SK-N-SH treated with all-trans-retinoic acid at 6 μM for 48 hours (cell line): ENCODE results near the gene SYNGR1.
"Not testable (repeated sequence)": the region's sequence is repeated elsewhere in the genome, so short reads cannot be mapped to it uniquely, and the experiment has no call there.

Experiments
- ATAC-seq: fragments of 200-7000 bp; cut with Tn5 transposase; 3 replicates; pipeline ENCODE4 v1.9.1; 2020; ENCODE audit warnings: mild to moderate bottlenecking, moderate library complexity
- ARNTL ChIP-seq: fragments of 450-650 bp; formaldehyde crosslinking; IDR thresholded peaks from 2 replicates; pipeline ENCODE4 v1.5.0; 2020; ENCODE audit warnings: low read depth, mild to moderate bottlenecking, moderate library complexity, borderline replicate concordance
- BACH2 ChIP-seq: fragments of 250-450 bp; sonication (Bioruptor Pico); IDR thresholded peaks from 2 replicates; pipeline ENCODE4 v1.9.0; 2021; ENCODE audit warnings: mild to moderate bottlenecking, borderline replicate concordance
- CREB5 ChIP-seq: fragments of 250-450 bp; sonication (Bioruptor Pico); IDR thresholded peaks from 2 replicates; pipeline ENCODE4 v1.5.1; 2020; ENCODE audit warnings: low read depth, mild to moderate bottlenecking, moderate library complexity
- CSDC2 ChIP-seq: fragments of 250-450 bp; sonication (Bioruptor Pico); IDR thresholded peaks from 2 replicates; pipeline ENCODE4 v1.5.0; 2020; ENCODE audit warnings: mild to moderate bottlenecking, moderate library complexity
- CSRNP3 ChIP-seq: fragments of 250-450 bp; sonication (Bioruptor Pico); IDR thresholded peaks from 2 replicates; pipeline ENCODE4 v1.5.1; 2021; ENCODE audit warnings: mild to moderate bottlenecking, moderate library complexity
- ESRRG ChIP-seq: fragments of 250-450 bp; sonication (Bioruptor Pico); IDR thresholded peaks from 2 replicates; pipeline ENCODE4 v1.6.1; 2021; ENCODE audit warnings: mild to moderate bottlenecking
- GLIS3 ChIP-seq: fragments of 250-450 bp; sonication (Bioruptor Pico); IDR thresholded peaks from 2 replicates; pipeline ENCODE4 v1.5.0; 2020; ENCODE audit warnings: mild to moderate bottlenecking, moderate library complexity
- OSR1 ChIP-seq: fragments of 250-450 bp; sonication (Bioruptor Pico); IDR thresholded peaks from 2 replicates; pipeline ENCODE4 v1.8.0; 2022; ENCODE audit warnings: moderate library complexity, mild to moderate bottlenecking, inconsistent platforms
- RARB ChIP-seq: fragments of 250-450 bp; sonication (Bioruptor Pico); IDR thresholded peaks from 2 replicates; pipeline ENCODE4 v1.8.0; 2021; ENCODE audit warnings: mild to moderate bottlenecking, moderate library complexity
- SNAI2 ChIP-seq: fragments of 250-450 bp; sonication (Bioruptor Pico); IDR thresholded peaks from 2 replicates; pipeline ENCODE4 v1.5.0; 2020; ENCODE audit warnings: mild to moderate bottlenecking, moderate library complexity
- TCF4 ChIP-seq: fragments of 250-450 bp; sonication (Bioruptor Pico); IDR thresholded peaks from 2 replicates; pipeline ENCODE4 v1.8.0; 2021; ENCODE audit warnings: mild to moderate bottlenecking, moderate library complexity, borderline replicate concordance
- TOX ChIP-seq: fragments of 250-450 bp; sonication (Bioruptor Pico); IDR thresholded peaks from 2 replicates; pipeline ENCODE4 v1.8.0; 2021; ENCODE audit warnings: mild to moderate bottlenecking, moderate library complexity, borderline replicate concordance
- ZC3H10 ChIP-seq: fragments of 250-450 bp; sonication (Bioruptor Pico); IDR thresholded peaks from 2 replicates; pipeline ENCODE4 v1.5.1; 2021; ENCODE audit warnings: mild to moderate bottlenecking, moderate library complexity
- ZFP30 ChIP-seq: fragments of 450-650 bp; formaldehyde crosslinking; IDR thresholded peaks from 2 replicates; pipeline ENCODE4 v1.5.0; 2022; ENCODE audit warnings: mild to moderate bottlenecking, moderate library complexity
- ZNF565 ChIP-seq: fragments of 450-650 bp; formaldehyde crosslinking; conservative IDR thresholded peaks from 2 replicates; pipeline ENCODE4 v1.5.0; 2020; ENCODE audit warnings: low read depth, mild to moderate bottlenecking, moderate library complexity
- ZNF70 ChIP-seq: fragments of 450-650 bp; formaldehyde crosslinking; IDR thresholded peaks from 2 replicates; pipeline ENCODE4 v1.5.0; 2020; ENCODE audit warnings: mild to moderate bottlenecking, moderate library complexity
- ZNF8 ChIP-seq: fragments of 450-650 bp; formaldehyde crosslinking; IDR thresholded peaks from 2 replicates; pipeline ENCODE4 v1.5.0; 2020; ENCODE audit warnings: mild to moderate bottlenecking, moderate library complexity
- TF ChIP-seq, protein P1 (sequence below): fragments of 250-450 bp; sonication (Bioruptor Pico); IDR thresholded peaks from 2 replicates; pipeline ENCODE4 v1.5.0; 2020; ENCODE audit warnings: mild to moderate bottlenecking, moderate library complexity
- TF ChIP-seq, protein P2 (sequence below): fragments of 250-450 bp; sonication (Bioruptor Pico); IDR thresholded peaks from 2 replicates; pipeline ENCODE4 v1.8.0; 2021; ENCODE audit warnings: low read depth, mild to moderate bottlenecking, moderate library complexity, borderline replicate concordance

The SYNGR1 gene

DNA sequence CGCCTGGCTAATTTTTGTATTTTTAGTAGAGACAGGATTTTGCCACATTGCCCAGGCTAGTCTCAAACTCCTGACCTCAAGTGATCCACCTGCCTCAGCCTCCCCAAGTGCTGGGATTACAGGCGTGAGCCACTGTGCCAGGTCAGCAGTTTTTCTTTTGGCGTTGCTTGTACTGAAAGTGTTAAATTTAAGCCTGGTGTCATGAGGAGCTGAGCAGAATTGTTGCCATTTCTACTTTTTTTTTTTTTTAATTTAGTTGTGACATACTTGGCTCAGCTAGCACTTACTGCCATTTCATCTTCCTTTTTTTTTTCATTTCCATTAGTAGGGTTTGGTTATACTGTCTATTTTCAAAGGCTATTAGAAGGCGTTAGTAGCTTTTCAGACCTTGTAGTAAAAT is 60.5 kb downstream of the SYNGR1 start (continued):
- no peak for TF ChIP-seq ZC3H10 (CRISPR knock-in tag)
- TF ChIP-seq ESRRG, result no peak
- no peak for TF ChIP-seq ZNF565 (CRISPR knock-in tag)
- TF ChIP-seq, all 23 proteins: peak for 0

DNA sequence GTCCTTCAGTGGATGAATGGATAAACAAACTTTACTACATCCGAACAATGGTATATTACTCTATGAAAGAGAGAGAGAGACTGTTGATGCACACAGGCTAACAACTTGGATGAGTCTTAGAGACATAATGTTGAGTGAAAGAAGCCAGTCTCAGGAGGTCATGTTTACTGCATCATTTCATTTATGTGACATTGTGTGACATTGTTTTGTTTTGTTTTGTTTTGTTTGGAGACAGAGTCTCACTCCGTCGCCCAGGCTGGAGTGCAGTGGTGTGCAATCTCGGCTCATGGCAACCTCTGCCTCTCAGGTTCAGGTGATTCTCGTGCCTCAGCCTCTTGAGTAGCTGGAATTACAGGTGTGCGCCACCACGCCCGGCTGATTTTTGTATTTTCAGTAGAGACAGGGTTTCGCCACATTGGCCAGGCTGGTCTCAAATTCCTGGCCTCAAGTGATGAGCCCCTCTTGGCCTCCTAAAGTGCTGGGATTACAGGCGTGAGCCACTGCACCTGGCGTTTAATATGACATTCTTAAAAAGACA is 62.1 kb downstream of the SYNGR1 start:
- not testable (repeated sequence) for ATAC-seq

DNA sequence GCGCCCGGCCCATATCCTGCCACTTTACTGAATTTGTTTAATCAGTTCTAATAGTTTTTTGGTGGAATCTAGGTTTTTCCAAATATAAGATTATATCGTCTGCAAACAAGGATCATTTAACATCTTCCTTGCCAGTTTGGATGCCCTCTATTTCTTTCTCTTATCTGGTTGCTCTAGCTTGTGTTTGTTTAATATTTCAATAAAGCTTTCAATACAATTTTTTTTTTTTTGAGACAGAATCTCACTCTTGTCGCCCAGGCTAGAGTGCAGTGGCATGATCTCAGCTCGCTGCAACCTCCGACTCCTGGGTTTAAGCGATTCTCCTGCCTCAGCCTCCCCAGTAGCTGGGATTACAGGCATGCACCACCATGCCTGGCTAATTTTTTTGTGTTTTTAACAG is 63.4 kb downstream of the SYNGR1 start:
- not testable (repeated sequence) for ATAC-seq

- ATAC-seq, result no peak
- TF ChIP-seq ZNF565 (CRISPR knock-in tag) (no peak), TOX (CRISPR knock-in tag) (no peak), RARB (CRISPR knock-in tag) (no peak), GLIS3 (no peak), CSDC2 (CRISPR knock-in tag) (no peak), ZNF8 (CRISPR knock-in tag) (no peak), CREB5 (CRISPR knock-in tag) (no peak), ARNTL (no peak), ZNF70 (CRISPR knock-in tag) (no peak), TCF4 (CRISPR knock-in tag) (no peak), SNAI2 (no peak)
- TF ChIP-seq, protein P1, sequence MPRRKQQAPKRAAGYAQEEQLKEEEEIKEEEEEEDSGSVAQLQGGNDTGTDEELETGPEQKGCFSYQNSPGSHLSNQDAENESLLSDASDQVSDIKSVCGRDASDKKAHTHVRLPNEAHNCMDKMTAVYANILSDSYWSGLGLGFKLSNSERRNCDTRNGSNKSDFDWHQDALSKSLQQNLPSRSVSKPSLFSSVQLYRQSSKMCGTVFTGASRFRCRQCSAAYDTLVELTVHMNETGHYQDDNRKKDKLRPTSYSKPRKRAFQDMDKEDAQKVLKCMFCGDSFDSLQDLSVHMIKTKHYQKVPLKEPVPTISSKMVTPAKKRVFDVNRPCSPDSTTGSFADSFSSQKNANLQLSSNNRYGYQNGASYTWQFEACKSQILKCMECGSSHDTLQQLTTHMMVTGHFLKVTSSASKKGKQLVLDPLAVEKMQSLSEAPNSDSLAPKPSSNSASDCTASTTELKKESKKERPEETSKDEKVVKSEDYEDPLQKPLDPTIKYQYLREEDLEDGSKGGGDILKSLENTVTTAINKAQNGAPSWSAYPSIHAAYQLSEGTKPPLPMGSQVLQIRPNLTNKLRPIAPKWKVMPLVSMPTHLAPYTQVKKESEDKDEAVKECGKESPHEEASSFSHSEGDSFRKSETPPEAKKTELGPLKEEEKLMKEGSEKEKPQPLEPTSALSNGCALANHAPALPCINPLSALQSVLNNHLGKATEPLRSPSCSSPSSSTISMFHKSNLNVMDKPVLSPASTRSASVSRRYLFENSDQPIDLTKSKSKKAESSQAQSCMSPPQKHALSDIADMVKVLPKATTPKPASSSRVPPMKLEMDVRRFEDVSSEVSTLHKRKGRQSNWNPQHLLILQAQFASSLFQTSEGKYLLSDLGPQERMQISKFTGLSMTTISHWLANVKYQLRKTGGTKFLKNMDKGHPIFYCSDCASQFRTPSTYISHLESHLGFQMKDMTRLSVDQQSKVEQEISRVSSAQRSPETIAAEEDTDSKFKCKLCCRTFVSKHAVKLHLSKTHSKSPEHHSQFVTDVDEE (CRISPR knock-in tag), result no peak
Measured at GRCh38 chr22:39414377-39414776, 64.6 kb downstream of the SYNGR1 start.

DNA sequence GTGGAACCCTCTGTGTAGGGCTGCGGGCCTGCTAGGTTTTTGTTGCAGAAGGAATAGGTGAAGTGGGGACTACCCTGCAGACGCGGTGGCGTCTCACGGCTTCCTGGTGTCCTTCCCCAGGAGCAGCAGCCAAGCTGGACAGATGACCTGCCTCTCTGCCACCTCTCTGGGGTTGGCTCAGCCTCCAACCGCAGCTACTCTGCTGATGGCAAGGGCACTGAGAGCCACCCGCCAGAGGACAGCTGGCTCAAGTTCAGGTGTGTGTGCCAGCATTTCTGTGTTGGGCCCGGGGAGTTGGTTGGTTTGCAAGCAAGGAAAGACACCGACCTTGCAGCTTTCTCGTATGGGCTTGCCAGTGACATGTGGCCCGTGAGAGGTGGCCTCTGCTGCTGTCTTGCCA is 65.1 kb downstream of the SYNGR1 start:
- ATAC-seq, result no peak
- TF ChIP-seq TCF4 (CRISPR knock-in tag), result no peak
- no peak for TF ChIP-seq ZFP30 (CRISPR knock-in tag)
- TF ChIP-seq ARNTL, result no peak
- no peak for TF ChIP-seq ZNF565 (CRISPR knock-in tag)
- TF ChIP-seq OSR1 (CRISPR knock-in tag), result no peak
- TF ChIP-seq BACH2, result no peak
- no peak for TF ChIP-seq ZC3H10 (CRISPR knock-in tag)
- no peak for TF ChIP-seq CSRNP3
- TF ChIP-seq TOX (CRISPR knock-in tag), result no peak
- TF ChIP-seq, protein P2, sequence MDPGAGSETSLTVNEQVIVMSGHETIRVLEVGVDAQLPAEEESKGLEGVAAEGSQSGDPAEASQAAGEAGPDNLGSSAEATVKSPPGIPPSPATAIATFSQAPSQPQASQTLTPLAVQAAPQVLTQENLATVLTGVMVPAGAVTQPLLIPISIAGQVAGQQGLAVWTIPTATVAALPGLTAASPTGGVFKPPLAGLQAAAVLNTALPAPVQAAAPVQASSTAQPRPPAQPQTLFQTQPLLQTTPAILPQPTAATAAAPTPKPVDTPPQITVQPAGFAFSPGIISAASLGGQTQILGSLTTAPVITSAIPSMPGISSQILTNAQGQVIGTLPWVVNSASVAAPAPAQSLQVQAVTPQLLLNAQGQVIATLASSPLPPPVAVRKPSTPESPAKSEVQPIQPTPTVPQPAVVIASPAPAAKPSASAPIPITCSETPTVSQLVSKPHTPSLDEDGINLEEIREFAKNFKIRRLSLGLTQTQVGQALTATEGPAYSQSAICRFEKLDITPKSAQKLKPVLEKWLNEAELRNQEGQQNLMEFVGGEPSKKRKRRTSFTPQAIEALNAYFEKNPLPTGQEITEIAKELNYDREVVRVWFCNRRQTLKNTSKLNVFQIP (CRISPR knock-in tag), result no peak
- TF ChIP-seq, protein P1 (CRISPR knock-in tag), result no peak
- no peak for TF ChIP-seq SNAI2
- no peak for TF ChIP-seq ESRRG
